ENCODE results near the gene LINC01488. TPM values are rescaled to one million over a fixed set of nuclear protein-coding genes. Genes with fewer than 3 reads are reported as not detected.

LINC01488 gene
- total and polyA plus RNA-seq, 10 of the 15 experiments (the other 5 are each of a cell fraction or from before 2014, with no cell fraction given), result not detected

DNA sequence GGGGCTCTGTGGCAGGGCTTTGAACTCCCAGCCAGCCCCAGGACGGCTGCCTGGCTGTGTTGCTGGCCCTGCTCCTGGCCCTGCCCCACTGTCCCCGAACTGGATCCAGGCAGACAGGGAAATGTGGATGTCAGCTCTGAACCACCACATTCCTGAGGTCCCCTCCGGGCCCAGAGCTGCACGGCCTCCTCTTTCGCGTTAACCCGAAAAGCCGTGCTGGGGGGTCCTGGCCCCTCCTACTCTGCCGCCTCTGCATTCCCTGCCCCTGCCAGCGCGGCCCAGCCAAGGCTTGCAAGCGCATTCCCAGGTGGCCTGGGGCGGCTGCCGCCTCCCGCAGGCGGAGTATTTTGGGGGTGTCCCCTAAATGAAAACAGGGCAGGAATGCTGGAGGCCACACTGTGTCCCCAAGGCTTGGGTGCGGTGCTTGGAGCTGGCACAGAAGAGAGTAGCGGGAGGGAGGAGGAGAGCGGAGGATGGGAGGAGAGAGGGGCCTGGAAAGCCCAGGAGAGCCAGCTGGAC, 5.4 kb downstream of the LINC01488 start:
- H3K4me3 ChIP-seq, result no peak overlapping the region
- BruUV-seq (replicated peaks), result no TSS peak
- no peak overlapping the region for H3K4me2 ChIP-seq (ENCODE audit: control insufficient read depth, insufficient read depth)
- DNase-seq (ENCODE audit: low read depth, low spot score) (no peak), ATAC-seq (no peak), FAIRE-seq (no peak)
- no peaks in the 10 kb centered on the region for H3K79me2 ChIP-seq (ENCODE audit: control insufficient read depth, insufficient read depth, low read length)
- ChIA-PET POLR2A (no interaction called here), RAD21 (ENCODE audit: unreplicated experiment) (no interaction called here), CTCF (no interaction called here), SMC1A (ENCODE audit: uncharacterized antibody, unreplicated experiment) (no interaction called here)
- no peak overlapping the region for H3K27ac ChIP-seq (ENCODE audit: control insufficient read depth, insufficient read depth)
- intact Hi-C loops (cut with micrococcal nuclease; ENCODE audit: unreplicated experiment), result no loop called here
- H3K9me3 ChIP-seq (replicated peaks; ENCODE audit: control insufficient read depth, insufficient read depth, low read length), result no peaks in the 10 kb centered on the region; the same call in 2 of the 3 replicates
- in situ Hi-C loops (cut with MboI), result no loop called here
- no peaks in the 10 kb centered on the region for H3K4me1 ChIP-seq (ENCODE audit: control insufficient read depth, insufficient read depth, low read length)
- H4K20me1 ChIP-seq (ENCODE audit: control insufficient read depth, insufficient read depth), result no peaks in the 10 kb centered on the region
- no peaks in the 10 kb centered on the region for H3K36me3 ChIP-seq (ENCODE audit: control insufficient read depth in 2 of 2, insufficient read depth in 2 of 2, low read length in 1 of 2)
- no peak overlapping the region for H3K9ac ChIP-seq (ENCODE audit: control insufficient read depth, insufficient read depth, low read length)
- no peaks in the 10 kb centered on the region; a peak in 1 of 4 replicates for H3K27me3 ChIP-seq (replicated peaks in 1 of 2; ENCODE audit: control insufficient read depth in 2 of 2, insufficient read depth in 2 of 2, low read length in 1 of 2)
- H2AFZ ChIP-seq (ENCODE audit: control insufficient read depth, low read depth, low read length), result no peak overlapping the region
- 41% methylated on average over 17 of the region's 19 CpGs for WGBS (ENCODE audit: insufficient coverage, insufficient replicate concordance, low lambda C conversion rate, missing lambda C conversion rate)
- TF ChIP-seq TARDBP (IDR thresholded peaks at IDR 0.05; ENCODE audit: borderline replicate concordance) (no peak), DPF2 (IDR thresholded peaks at IDR 0.05) (no peak), SPI1 (IDR thresholded peaks at IDR 0.05; ENCODE audit: borderline replicate concordance, insufficient read depth, low read depth, low read length) (no peak), PAX5 (IDR thresholded peaks at IDR 0.05; ENCODE audit: borderline replicate concordance, low read depth, low read length) (no peak), BRCA1 (IDR thresholded peaks at IDR 0.05; ENCODE audit: low read depth, low read length) (no peak), MTA2 (IDR thresholded peaks at IDR 0.05; ENCODE audit: low read depth) (no peak), SUPT20H (IDR thresholded peaks at IDR 0.05; ENCODE audit: borderline replicate concordance, control insufficient read depth, low read depth, low read length) (no peak), POLR2AphosphoS5 (IDR thresholded peaks at IDR 0.05; ENCODE audit: low read length) (no peak), RELA (IDR thresholded peaks at IDR 0.05; ENCODE audit: borderline replicate concordance, partially characterized antibody) (no peak), ZZZ3 (IDR thresholded peaks at IDR 0.05; ENCODE audit: control insufficient read depth, insufficient read length, low read depth) (no peak), JUNB (IDR thresholded peaks at IDR 0.05) (no peak), CHD1 (IDR thresholded peaks at IDR 0.05; ENCODE audit: low read depth, low read length) (no peak)
- TF ChIP-seq, protein P1, sequence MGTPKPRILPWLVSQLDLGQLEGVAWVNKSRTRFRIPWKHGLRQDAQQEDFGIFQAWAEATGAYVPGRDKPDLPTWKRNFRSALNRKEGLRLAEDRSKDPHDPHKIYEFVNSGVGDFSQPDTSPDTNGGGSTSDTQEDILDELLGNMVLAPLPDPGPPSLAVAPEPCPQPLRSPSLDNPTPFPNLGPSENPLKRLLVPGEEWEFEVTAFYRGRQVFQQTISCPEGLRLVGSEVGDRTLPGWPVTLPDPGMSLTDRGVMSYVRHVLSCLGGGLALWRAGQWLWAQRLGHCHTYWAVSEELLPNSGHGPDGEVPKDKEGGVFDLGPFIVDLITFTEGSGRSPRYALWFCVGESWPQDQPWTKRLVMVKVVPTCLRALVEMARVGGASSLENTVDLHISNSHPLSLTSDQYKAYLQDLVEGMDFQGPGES (IDR thresholded peaks at IDR 0.05), result no peak
- TF ChIP-seq, protein P2, sequence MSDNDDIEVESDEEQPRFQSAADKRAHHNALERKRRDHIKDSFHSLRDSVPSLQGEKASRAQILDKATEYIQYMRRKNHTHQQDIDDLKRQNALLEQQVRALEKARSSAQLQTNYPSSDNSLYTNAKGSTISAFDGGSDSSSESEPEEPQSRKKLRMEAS (IDR thresholded peaks at IDR 0.05; ENCODE audit: low read depth, low read length), result no peak
- TF ChIP-seq, protein P3, sequence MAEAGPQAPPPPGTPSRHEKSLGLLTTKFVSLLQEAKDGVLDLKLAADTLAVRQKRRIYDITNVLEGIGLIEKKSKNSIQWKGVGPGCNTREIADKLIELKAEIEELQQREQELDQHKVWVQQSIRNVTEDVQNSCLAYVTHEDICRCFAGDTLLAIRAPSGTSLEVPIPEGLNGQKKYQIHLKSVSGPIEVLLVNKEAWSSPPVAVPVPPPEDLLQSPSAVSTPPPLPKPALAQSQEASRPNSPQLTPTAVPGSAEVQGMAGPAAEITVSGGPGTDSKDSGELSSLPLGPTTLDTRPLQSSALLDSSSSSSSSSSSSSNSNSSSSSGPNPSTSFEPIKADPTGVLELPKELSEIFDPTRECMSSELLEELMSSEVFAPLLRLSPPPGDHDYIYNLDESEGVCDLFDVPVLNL (IDR thresholded peaks at IDR 0.05; ENCODE audit: low read depth, low read length), result no peak
- TF ChIP-seq, protein P4, sequence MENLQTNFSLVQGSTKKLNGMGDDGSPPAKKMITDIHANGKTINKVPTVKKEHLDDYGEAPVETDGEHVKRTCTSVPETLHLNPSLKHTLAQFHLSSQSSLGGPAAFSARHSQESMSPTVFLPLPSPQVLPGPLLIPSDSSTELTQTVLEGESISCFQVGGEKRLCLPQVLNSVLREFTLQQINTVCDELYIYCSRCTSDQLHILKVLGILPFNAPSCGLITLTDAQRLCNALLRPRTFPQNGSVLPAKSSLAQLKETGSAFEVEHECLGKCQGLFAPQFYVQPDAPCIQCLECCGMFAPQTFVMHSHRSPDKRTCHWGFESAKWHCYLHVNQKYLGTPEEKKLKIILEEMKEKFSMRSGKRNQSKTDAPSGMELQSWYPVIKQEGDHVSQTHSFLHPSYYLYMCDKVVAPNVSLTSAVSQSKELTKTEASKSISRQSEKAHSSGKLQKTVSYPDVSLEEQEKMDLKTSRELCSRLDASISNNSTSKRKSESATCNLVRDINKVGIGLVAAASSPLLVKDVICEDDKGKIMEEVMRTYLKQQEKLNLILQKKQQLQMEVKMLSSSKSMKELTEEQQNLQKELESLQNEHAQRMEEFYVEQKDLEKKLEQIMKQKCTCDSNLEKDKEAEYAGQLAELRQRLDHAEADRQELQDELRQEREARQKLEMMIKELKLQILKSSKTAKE (IDR thresholded peaks at IDR 0.05; ENCODE audit: low read depth, poor library complexity, severe bottlenecking), result no peak
- TF ChIP-seq, protein P5, sequence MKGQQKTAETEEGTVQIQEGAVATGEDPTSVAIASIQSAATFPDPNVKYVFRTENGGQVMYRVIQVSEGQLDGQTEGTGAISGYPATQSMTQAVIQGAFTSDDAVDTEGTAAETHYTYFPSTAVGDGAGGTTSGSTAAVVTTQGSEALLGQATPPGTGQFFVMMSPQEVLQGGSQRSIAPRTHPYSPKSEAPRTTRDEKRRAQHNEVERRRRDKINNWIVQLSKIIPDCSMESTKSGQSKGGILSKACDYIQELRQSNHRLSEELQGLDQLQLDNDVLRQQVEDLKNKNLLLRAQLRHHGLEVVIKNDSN (IDR thresholded peaks at IDR 0.05; ENCODE audit: borderline replicate concordance, extremely low read length, insufficient read depth, low read depth, low read length), result no peak
- TF ChIP-seq, protein P6, sequence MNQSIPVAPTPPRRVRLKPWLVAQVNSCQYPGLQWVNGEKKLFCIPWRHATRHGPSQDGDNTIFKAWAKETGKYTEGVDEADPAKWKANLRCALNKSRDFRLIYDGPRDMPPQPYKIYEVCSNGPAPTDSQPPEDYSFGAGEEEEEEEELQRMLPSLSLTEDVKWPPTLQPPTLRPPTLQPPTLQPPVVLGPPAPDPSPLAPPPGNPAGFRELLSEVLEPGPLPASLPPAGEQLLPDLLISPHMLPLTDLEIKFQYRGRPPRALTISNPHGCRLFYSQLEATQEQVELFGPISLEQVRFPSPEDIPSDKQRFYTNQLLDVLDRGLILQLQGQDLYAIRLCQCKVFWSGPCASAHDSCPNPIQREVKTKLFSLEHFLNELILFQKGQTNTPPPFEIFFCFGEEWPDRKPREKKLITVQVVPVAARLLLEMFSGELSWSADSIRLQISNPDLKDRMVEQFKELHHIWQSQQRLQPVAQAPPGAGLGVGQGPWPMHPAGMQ (IDR thresholded peaks at IDR 0.05; ENCODE audit: borderline replicate concordance), result no peak
